GM23338 (cell line): ENCODE data around the gene ICAM3. TPM values are rescaled to one million over a fixed set of nuclear protein-coding genes. Genes with fewer than 3 reads are reported as not detected.

Source experiments
- ATAC-seq: fragments of 200-7000 bp; cut with Tn5 transposase; 3 replicates; pipeline ENCODE4 v1.9.1; 2020
- DNase-seq: peaks from one replicate; pipeline ENCODE4 v3.0.0-alpha.2; 2015; ENCODE audit warnings: low spot score
- H2AFZ ChIP-seq: fragments of 200-600 bp; sonication (generic); 2 replicates; pipeline ENCODE4 v1.8.0; 2016; ENCODE audit warnings: antibody characterized with exemption, mild to moderate bottlenecking, moderate library complexity
- H3F3A ChIP-seq: fragments of 200-600 bp; sonication (generic); replicated peaks from 2 replicates; pipeline ENCODE4 v1.8.0; 2017; ENCODE audit warnings: antibody characterized with exemption, mixed run types, low read depth
- H3K27ac ChIP-seq: fragments of 200-600 bp; sonication (generic); 2 replicates; pipeline ENCODE4 v1.6.1; 2016; ENCODE audit warnings: low read depth
- H3K27me3 ChIP-seq: fragments of 200-600 bp; sonication (generic); 2 replicates; pipeline ENCODE4 v1.8.0; 2016; ENCODE audit warnings: mild to moderate bottlenecking, mixed run types, moderate library complexity; ENCODE audit not compliant: insufficient read depth
- H3K36me3 ChIP-seq: fragments of 200-600 bp; sonication (generic); 2 replicates; pipeline ENCODE4 v1.8.0; 2016; ENCODE audit warnings: mild to moderate bottlenecking; ENCODE audit not compliant: insufficient read depth
- H3K4me1 ChIP-seq: fragments of 200-600 bp; sonication (generic); 2 replicates; pipeline ENCODE4 v1.8.0; 2016; ENCODE audit warnings: mild to moderate bottlenecking, moderate library complexity; ENCODE audit not compliant: insufficient read depth
- H3K4me2 ChIP-seq: fragments of 200-600 bp; sonication (generic); 2 replicates; pipeline ENCODE4 v1.7.1; 2017; ENCODE audit warnings: mixed run types
- H3K4me3 ChIP-seq: fragments of 200-600 bp; sonication (generic); 2 replicates; pipeline ENCODE4 v1.6.1; 2016; ENCODE audit warnings: mixed run types
- H3K79me2 ChIP-seq: fragments of 200-600 bp; sonication (generic); replicated peaks from 2 replicates; pipeline ENCODE4 v1.8.0; 2017; ENCODE audit warnings: mild to moderate bottlenecking; ENCODE audit not compliant: insufficient read depth
- H3K9me2 ChIP-seq: fragments of 200-600 bp; sonication (generic); 2 replicates; pipeline ENCODE4 v1.8.0; 2017; ENCODE audit not compliant: insufficient read depth
- H4K20me1 ChIP-seq: fragments of 200-600 bp; sonication (generic); replicated peaks from 2 replicates; pipeline ENCODE4 v1.8.0; 2017; ENCODE audit warnings: mild to moderate bottlenecking; ENCODE audit not compliant: insufficient read depth
- H3K27ac Mint-ChIP-seq: 2 replicates; pipeline ENCODE4 v1.8.0; 2020; ENCODE audit warnings: inconsistent platforms, mild to moderate bottlenecking, moderate library complexity, mixed read lengths
- H3K27me3 Mint-ChIP-seq: 3 replicates; pipeline ENCODE4 v1.8.0; 2022; ENCODE audit warnings: low read depth, mild to moderate bottlenecking, moderate library complexity, mixed read lengths, inconsistent platforms; ENCODE audit not compliant: insufficient read depth, poor library complexity
- H3K36me3 Mint-ChIP-seq: 3 replicates; pipeline ENCODE4 v1.8.0; 2021; ENCODE audit warnings: low read depth, mild to moderate bottlenecking, inconsistent platforms, moderate library complexity, mixed read lengths
- H3K4me1 Mint-ChIP-seq: 3 replicates; pipeline ENCODE4 v1.8.0; 2020; ENCODE audit warnings: mild to moderate bottlenecking, inconsistent platforms, mixed read lengths
- H3K4me3 Mint-ChIP-seq: 3 replicates; pipeline ENCODE4 v1.8.0; 2021; ENCODE audit warnings: moderate library complexity, mild to moderate bottlenecking, inconsistent platforms, mixed read lengths
- H3K9me3 Mint-ChIP-seq: 3 replicates; pipeline ENCODE4 v1.8.0; 2020; ENCODE audit warnings: moderate library complexity, mild to moderate bottlenecking, inconsistent platforms, mixed read lengths
- CREB1 ChIP-seq: fragments of 250-450 bp; sonication (Bioruptor Pico); IDR thresholded peaks from 2 replicates; pipeline ENCODE4 v1.5.0; 2020; ENCODE audit warnings: low read depth, mild to moderate bottlenecking, moderate library complexity
- EZH2 ChIP-seq: fragments of 200-600 bp; sonication (generic); IDR thresholded peaks from one replicate; pipeline ENCODE4 v1.8.0; 2017; ENCODE audit warnings: antibody characterized with exemption, mild to moderate bottlenecking, low read depth; ENCODE audit not compliant: unreplicated experiment
- EZH2phosphoT487 ChIP-seq: fragments of 200-600 bp; sonication (generic); IDR thresholded peaks from one replicate; pipeline ENCODE4 v1.8.1; 2018; ENCODE audit warnings: antibody characterized with exemption; ENCODE audit not compliant: unreplicated experiment
- JUNB ChIP-seq: IDR thresholded peaks from one replicate; pipeline ENCODE4 v1.6.1; 2016; ENCODE audit warnings: antibody characterized with exemption; ENCODE audit not compliant: unreplicated experiment
- NANOG ChIP-seq: IDR thresholded peaks from 2 replicates; pipeline ENCODE4 v1.6.1; 2016; ENCODE audit warnings: antibody characterized with exemption, borderline replicate concordance
- POLR2AphosphoS5 ChIP-seq: IDR thresholded peaks from 2 replicates; pipeline ENCODE4 v1.6.1; 2016; ENCODE audit warnings: antibody characterized with exemption, low read depth
- STAT1 ChIP-seq: IDR thresholded peaks from one replicate; pipeline ENCODE4 v1.6.1; 2016; ENCODE audit warnings: antibody characterized with exemption; ENCODE audit not compliant: unreplicated experiment
- ZNF114 ChIP-seq: fragments of 250-450 bp; sonication (Bioruptor Pico); IDR thresholded peaks from 2 replicates; pipeline ENCODE4 v1.5.0; 2020; ENCODE audit warnings: mild to moderate bottlenecking, moderate library complexity
- ZNF331 ChIP-seq: fragments of 250-450 bp; sonication (Bioruptor Pico); IDR thresholded peaks from 2 replicates; pipeline ENCODE4 v1.5.0; 2020; ENCODE audit warnings: low read depth, mild to moderate bottlenecking, moderate library complexity
- polyA plus RNA-seq: library from polyadenylated mRNA; unstranded; fragments of >200 nt; fragmentation: Nextera tagmentation; extraction: Ambion mirVana; gene quantifications from 2 replicates; pipeline ENCODE4 v1.2.1, GENCODE V29; 2016
- total RNA-seq: library from RNA; depleted of rRNA; stranded (reverse); fragments of >200 nt; shearing (Covaris generic); gene quantifications from 2 replicates; pipeline ENCODE4 v1.2.3, GENCODE V29; 2014
- TF ChIP-seq, protein P1 (sequence below): IDR thresholded peaks from one replicate; pipeline ENCODE4 v1.6.1; 2018; ENCODE audit warnings: antibody characterized with exemption; ENCODE audit not compliant: unreplicated experiment
- TF ChIP-seq, protein P2 (sequence below): IDR thresholded peaks from 2 replicates; pipeline ENCODE4 v1.6.1; 2016; ENCODE audit warnings: antibody characterized with exemption

Gene ICAM3
- total and polyA plus RNA-seq, 2 experiments from 2014 or later = 9.6 to 14.7 TPM

DNA sequence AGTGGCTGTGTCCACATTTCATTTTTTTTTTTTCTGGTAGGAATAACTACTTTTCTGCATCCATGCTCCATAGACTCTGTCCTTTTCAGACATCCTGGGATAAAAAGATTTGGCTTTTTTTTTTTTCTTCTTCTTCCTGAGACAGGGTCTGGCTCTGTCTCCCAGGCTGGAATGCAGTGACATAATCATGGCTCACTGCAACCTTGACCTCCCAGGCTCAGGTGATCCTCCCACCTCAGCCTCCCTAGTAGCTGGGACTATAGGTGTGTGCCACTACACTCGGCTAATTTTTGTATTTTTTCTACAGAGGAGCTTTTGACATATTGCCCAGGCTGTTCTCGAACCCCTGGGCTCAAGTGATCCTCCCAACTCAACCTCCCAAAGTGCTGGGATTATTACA lies 4.1 kb upstream of the ICAM3 start (continued):
- TF ChIP-seq STAT1 (no peak), EZH2 (no peak), POLR2AphosphoS5 (no peak), JUNB (no peak), CREB1 (CRISPR knock-in tag) (no peak), NANOG (no peak), ZNF331 (CRISPR knock-in tag) (no peak)
- TF ChIP-seq, protein P1, sequence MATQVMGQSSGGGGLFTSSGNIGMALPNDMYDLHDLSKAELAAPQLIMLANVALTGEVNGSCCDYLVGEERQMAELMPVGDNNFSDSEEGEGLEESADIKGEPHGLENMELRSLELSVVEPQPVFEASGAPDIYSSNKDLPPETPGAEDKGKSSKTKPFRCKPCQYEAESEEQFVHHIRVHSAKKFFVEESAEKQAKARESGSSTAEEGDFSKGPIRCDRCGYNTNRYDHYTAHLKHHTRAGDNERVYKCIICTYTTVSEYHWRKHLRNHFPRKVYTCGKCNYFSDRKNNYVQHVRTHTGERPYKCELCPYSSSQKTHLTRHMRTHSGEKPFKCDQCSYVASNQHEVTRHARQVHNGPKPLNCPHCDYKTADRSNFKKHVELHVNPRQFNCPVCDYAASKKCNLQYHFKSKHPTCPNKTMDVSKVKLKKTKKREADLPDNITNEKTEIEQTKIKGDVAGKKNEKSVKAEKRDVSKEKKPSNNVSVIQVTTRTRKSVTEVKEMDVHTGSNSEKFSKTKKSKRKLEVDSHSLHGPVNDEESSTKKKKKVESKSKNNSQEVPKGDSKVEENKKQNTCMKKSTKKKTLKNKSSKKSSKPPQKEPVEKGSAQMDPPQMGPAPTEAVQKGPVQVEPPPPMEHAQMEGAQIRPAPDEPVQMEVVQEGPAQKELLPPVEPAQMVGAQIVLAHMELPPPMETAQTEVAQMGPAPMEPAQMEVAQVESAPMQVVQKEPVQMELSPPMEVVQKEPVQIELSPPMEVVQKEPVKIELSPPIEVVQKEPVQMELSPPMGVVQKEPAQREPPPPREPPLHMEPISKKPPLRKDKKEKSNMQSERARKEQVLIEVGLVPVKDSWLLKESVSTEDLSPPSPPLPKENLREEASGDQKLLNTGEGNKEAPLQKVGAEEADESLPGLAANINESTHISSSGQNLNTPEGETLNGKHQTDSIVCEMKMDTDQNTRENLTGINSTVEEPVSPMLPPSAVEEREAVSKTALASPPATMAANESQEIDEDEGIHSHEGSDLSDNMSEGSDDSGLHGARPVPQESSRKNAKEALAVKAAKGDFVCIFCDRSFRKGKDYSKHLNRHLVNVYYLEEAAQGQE = no peak

DNA sequence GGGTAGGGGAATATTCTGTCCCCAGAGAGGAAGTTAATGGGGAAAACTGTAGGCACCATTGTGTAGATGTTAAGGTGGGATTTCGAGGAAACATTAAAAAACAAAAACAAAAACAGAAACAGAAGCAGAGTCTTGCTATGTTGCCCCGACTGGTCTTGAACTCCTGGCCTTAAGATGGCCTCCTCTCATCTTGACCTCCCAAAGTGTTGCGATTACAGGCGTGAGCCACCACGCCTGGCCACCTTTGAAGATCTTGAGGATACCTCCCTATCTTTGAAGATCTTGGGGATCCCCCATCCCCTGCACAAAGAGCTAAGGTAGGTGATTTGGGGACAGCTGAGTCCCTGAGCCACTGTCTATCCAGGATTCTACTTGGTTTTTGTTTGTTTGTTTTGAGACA lies 553 bp upstream of the ICAM3 start:
- DNase-seq = no peak
- no peak for ATAC-seq
- Histone ChIP-seq H3K9me2 (no peaks in the 10 kb centered on the region), H3K27ac (no peak overlapping the region), H3K4me1 (peaks cover 19% of the 10 kb centered on the region; the same call in 1 of the 2 replicates), H4K20me1 (no peaks in the 10 kb centered on the region), H3K4me2 (peak overlapping the region; percentile 62; the same call in 1 of the 2 replicates), H3K4me3 (no peak overlapping the region), H2AFZ (peak overlapping the region; percentile 81), H3F3A (peaks cover 6% of the 10 kb centered on the region; the same call in 1 of the 2 replicates), H3K27me3 (no peaks in the 10 kb centered on the region), H3K79me2 (no peaks in the 10 kb centered on the region), H3K36me3 (no peaks in the 10 kb centered on the region)
- Mint-ChIP-seq H3K4me3 (no peak overlapping the region), H3K27me3 (peaks cover 11% of the 10 kb centered on the region), H3K4me1 (peaks cover 14% of the 10 kb centered on the region), H3K36me3 (no peaks in the 10 kb centered on the region), H3K27ac (no peak overlapping the region), H3K9me3 (no peaks in the 10 kb centered on the region; the same call in 2 of the 3 replicates)
- TF ChIP-seq JUNB (no peak), NANOG (no peak), ZNF114 (CRISPR knock-in tag) (no peak), ZNF331 (CRISPR knock-in tag) (no peak), EZH2phosphoT487 (no peak), STAT1 (no peak), POLR2AphosphoS5 (no peak), EZH2 (no peak)
- TF ChIP-seq, protein P2, sequence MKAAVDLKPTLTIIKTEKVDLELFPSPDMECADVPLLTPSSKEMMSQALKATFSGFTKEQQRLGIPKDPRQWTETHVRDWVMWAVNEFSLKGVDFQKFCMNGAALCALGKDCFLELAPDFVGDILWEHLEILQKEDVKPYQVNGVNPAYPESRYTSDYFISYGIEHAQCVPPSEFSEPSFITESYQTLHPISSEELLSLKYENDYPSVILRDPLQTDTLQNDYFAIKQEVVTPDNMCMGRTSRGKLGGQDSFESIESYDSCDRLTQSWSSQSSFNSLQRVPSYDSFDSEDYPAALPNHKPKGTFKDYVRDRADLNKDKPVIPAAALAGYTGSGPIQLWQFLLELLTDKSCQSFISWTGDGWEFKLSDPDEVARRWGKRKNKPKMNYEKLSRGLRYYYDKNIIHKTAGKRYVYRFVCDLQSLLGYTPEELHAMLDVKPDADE = no peak
- TF ChIP-seq, protein P1 = no peak
